HUES64 (cell line): ENCODE data around the gene SETD1A.

Experiments
- H3K27ac ChIP-seq: 2 replicates; pipeline ENCODE4 v1.7.0; 2013; ENCODE audit warnings: low read depth, low read length, inconsistent platforms
- H3K27me3 ChIP-seq: 2 replicates; pipeline ENCODE4 v1.6.1; 2013; ENCODE audit warnings: mild to moderate bottlenecking, low read length; ENCODE audit not compliant: insufficient read depth
- H3K36me3 ChIP-seq: 2 replicates; pipeline ENCODE4 v1.6.1; 2013; ENCODE audit warnings: mild to moderate bottlenecking, low read length; ENCODE audit not compliant: insufficient read depth
- H3K4me1 ChIP-seq: 2 replicates; pipeline ENCODE4 v1.6.1; 2013; ENCODE audit warnings: mild to moderate bottlenecking, low read length, moderate library complexity; ENCODE audit not compliant: insufficient read depth
- H3K4me3 ChIP-seq: 2 replicates; pipeline ENCODE4 v1.5.1; 2013; ENCODE audit warnings: mild to moderate bottlenecking, low read length, moderate library complexity
- H3K9ac ChIP-seq: 2 replicates; pipeline ENCODE4 v1.6.1; 2013; ENCODE audit warnings: mild to moderate bottlenecking, low read depth, low read length
- H3K9me3 ChIP-seq: 2 replicates; pipeline ENCODE4 v1.6.1; 2013; ENCODE audit warnings: low read depth, low read length; ENCODE audit not compliant: insufficient read depth
- WGBS: fragments of 150-250, 120-280 bp; methylation state at CpG from one replicate; pipeline ENCODE4 v1.1.7; 2013; ENCODE audit warnings: missing lambda C conversion rate; 5-methylcytosine and 5-hydroxymethylcytosine counted together

SETD1A gene

DNA sequence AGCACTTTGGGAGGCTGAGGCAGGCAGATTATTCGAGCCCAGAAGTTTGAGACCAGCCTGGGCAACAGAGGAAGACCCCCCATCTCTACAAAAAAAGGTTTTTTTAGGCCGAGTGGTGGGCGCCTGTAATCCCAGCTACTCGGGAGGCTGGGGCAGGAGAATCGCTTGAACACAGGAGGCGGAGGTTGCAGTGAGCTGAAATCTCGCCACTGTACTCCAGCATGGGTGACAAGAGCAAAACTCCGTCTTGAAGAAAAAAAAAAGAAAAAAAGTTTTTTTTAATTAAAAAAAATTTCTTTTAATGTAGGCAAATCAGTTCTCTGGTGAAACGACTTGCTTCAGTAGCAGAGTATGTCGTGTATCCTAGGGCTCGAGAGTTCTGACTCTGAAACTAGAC lies 38.4 kb downstream of the SETD1A start:
- Histone ChIP-seq H3K9ac (no peak overlapping the region), H3K4me3 (peak overlapping the region; percentile 68), H3K27me3 (peaks cover 13% of the 10 kb centered on the region; the same call in 1 of the 2 replicates), H3K9me3 (no peaks in the 10 kb centered on the region), H3K27ac (no peak overlapping the region), H3K36me3 (no peaks in the 10 kb centered on the region), H3K4me1 (peaks cover 16% of the 10 kb centered on the region)
- 71% methylated on average over 10 of the region's 11 CpGs for WGBS

DNA sequence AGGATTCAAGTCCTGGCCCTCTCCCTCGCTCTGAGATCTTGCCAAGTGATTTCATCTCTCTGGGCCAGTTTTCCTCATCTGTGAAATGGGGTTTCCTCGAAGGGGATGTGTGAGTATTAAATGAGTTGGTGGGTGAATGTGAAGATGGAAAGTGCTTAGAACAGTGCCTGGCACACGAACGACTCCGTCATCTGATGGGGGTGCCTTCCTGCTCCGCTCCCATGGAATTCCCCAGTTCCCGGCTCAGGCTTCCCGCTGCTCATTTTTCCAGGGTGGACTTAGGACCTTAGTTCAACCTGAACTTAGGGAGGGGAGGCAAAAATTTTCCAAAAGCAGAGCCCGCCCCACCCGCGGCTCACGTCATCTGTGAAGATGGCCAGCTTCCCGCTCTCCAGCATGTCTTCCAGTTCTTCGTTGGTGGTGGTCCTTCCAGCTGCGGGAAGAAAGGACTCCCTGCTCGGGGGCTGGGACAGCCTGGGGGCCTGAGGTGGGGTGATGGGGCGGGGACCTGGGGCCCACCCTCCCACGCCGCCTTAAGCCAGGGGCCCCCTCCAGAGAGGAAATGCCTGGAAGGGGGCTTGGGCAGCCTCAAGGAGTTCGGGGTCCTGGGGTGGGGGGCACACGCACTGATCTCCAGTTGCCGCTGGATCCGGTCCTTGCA lies 38.9 kb downstream of the SETD1A start:
- no peaks in the 10 kb centered on the region for H3K36me3 ChIP-seq
- H3K9me3 ChIP-seq: no peaks in the 10 kb centered on the region
- peak overlapping the region; percentile 36; the same call in 1 of the 2 replicates for H3K27ac ChIP-seq
- peaks cover 13% of the 10 kb centered on the region; the same call in 1 of the 2 replicates for H3K27me3 ChIP-seq
- whole genome bisulfite sequencing: 17% methylated on average over 23 of the region's 23 CpGs
- H3K4me1 ChIP-seq: peaks cover 16% of the 10 kb centered on the region
- H3K9ac ChIP-seq: peak overlapping the region; percentile 30; the same call in 1 of the 2 replicates
- peak overlapping the region; percentile 68 for H3K4me3 ChIP-seq

DNA sequence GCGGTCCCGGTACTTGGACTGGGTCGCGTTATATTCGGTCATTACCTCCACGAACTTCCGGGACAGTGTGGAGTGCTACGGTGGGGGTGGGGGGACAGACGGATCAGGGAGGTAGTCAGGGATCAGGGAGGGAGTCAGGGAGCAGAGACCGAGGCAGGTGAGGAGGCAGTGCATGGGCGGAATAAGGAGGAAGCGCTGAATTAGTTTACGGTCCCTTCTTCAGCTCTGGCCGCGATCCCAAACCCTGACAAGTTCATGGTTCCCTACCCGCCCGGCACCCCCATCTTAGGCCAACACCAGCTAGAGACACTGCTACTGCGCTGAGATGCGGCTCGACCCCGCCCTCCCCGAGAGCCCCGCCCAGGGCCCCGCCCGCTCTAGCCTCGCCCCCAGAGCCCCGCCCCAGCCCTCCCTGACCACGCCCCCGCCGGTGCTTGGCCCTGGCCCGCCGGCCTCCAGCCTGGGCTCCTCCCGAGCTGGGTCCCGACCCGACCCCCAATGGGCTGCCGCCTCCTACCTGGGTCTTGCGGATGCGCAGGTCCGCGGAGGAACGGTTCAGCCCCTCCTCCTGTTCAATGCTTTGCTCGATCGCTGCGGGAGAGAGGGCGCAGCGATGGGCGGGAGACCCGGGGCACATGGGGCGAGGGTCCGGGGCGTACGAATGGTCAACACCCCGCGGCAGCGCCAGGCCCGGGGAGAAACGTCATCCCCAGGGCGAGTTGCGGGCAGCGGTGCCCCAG lies 39.6 kb downstream of the SETD1A start:
- Histone ChIP-seq H3K36me3 (no peaks in the 10 kb centered on the region), H3K27ac (peak overlapping the region; percentile 36; the same call in 1 of the 2 replicates), H3K9me3 (no peaks in the 10 kb centered on the region), H3K4me3 (peak overlapping the region; percentile 68), H3K27me3 (peaks cover 13% of the 10 kb centered on the region; the same call in 1 of the 2 replicates), H3K4me1 (peaks cover 16% of the 10 kb centered on the region), H3K9ac (peak overlapping the region; percentile 30; the same call in 1 of the 2 replicates)
- WGBS: 1% methylated on average over 59 of the region's 60 CpGs

GRCh38 chr16:30997725-30998711 lies 40.5 kb downstream of the SETD1A start:
- Histone ChIP-seq H3K27me3 (peaks cover 13% of the 10 kb centered on the region; the same call in 1 of the 2 replicates), H3K27ac (peak overlapping the region; percentile 45; the same call in 1 of the 2 replicates), H3K4me1 (peaks cover 16% of the 10 kb centered on the region), H3K9me3 (no peaks in the 10 kb centered on the region), H3K36me3 (no peaks in the 10 kb centered on the region), H3K9ac (peak overlapping the region; percentile 27; the same call in 1 of the 2 replicates), H3K4me3 (peak overlapping the region; percentile 68)
- 39% methylated on average over 21 of the region's 21 CpGs for WGBS

DNA sequence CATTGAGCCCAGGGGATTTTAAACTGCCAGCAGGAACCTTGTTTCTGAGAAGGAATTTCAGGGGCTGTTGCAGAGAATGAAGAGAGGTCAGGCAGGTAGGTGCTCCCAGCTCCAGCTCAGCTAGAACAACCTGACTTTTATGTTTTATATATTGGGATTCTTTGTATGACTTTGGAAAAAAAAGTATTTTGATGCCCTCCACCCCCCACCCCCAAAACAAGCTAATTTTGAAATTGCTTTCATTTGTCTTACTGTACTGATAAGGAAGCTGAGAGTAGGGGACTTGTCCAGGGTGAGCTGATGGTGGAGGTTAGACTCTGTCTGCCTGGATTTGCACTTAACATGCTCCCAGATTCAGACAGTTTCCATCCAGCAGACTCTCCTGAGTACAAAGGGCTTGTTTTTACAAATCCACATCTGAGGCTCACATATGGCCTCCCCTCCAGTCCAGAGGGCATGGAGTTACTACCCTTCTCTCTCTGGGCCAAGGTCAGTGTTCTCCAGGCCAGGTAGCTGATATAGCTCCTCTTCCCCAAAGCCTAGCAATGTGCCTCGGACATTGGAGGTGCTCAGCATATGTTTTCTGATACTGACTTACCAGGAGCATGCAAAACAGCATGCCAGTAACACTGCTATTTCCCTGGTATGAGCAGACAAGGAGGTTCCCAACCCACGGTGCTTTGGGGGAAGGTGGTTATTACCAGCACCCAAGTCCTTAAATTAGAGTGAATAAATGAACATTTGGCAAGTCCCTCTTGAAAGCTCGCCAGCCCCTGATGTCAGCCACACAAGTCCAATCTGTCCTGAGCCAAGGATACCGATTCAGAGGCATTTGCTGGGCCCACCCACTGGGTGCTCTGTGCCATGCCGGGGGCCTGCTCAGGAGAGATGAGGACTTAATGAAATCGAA lies 41.6 kb downstream of the SETD1A start:
- Histone ChIP-seq H3K9ac (no peak overlapping the region), H3K36me3 (no peaks in the 10 kb centered on the region), H3K4me1 (peaks cover 16% of the 10 kb centered on the region), H3K9me3 (no peaks in the 10 kb centered on the region), H3K27ac (no peak overlapping the region), H3K27me3 (peaks cover 13% of the 10 kb centered on the region; the same call in 1 of the 2 replicates), H3K4me3 (no peak overlapping the region)
- WGBS: 89% methylated on average over 6 of the region's 6 CpGs

GRCh38 chr16:31000671-31001382 lies 43.3 kb downstream of the SETD1A start:
- Histone ChIP-seq H3K4me1 (peaks cover 16% of the 10 kb centered on the region), H3K27me3 (peaks cover 13% of the 10 kb centered on the region; the same call in 1 of the 2 replicates), H3K4me3 (no peak overlapping the region), H3K9me3 (no peaks in the 10 kb centered on the region), H3K9ac (no peak overlapping the region), H3K27ac (no peak overlapping the region), H3K36me3 (no peaks in the 10 kb centered on the region)
- WGBS: 95% methylated on average over 19 of the region's 19 CpGs

GRCh38 chr16:31001507-31002249 lies 44.1 kb downstream of the SETD1A start:
- no peak overlapping the region for H3K4me3 ChIP-seq
- 85% methylated on average over 16 of the region's 16 CpGs for WGBS
- H3K9me3 ChIP-seq: no peaks in the 10 kb centered on the region
- H3K27me3 ChIP-seq: peaks cover 6% of the 10 kb centered on the region; the same call in 1 of the 2 replicates
- no peaks in the 10 kb centered on the region for H3K36me3 ChIP-seq
- H3K27ac ChIP-seq: no peak overlapping the region
- H3K4me1 ChIP-seq: peaks cover 12% of the 10 kb centered on the region
- H3K9ac ChIP-seq: no peak overlapping the region

DNA sequence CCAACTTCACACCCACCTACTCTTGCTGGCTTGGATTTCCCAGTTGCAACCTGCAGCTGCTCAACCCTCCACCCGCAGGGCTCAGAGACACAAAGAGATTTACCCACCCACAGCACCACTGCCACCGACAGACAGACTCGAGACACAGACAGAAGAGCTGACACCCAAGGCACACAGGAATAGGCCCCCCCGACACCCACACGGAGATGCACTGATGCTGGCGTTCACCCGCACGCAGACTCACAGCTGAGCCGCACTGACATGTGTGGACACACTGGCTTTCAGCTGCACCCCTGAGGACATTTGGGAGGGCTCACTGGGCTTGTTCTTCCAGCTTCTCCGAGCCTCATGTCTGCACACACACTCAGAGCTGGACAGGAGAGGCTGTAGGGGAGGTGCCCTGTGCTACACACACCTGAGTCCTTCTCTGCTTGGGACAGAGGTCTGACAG lies 44.7 kb downstream of the SETD1A start:
- WGBS: 92% methylated on average over 10 of the region's 10 CpGs
- H3K4me1 ChIP-seq: peaks cover 12% of the 10 kb centered on the region
- H3K9ac ChIP-seq: no peak overlapping the region
- peaks cover 6% of the 10 kb centered on the region; the same call in 1 of the 2 replicates for H3K27me3 ChIP-seq
- no peak overlapping the region for H3K27ac ChIP-seq
- no peak overlapping the region for H3K4me3 ChIP-seq
- no peaks in the 10 kb centered on the region for H3K36me3 ChIP-seq
- H3K9me3 ChIP-seq: no peaks in the 10 kb centered on the region

DNA sequence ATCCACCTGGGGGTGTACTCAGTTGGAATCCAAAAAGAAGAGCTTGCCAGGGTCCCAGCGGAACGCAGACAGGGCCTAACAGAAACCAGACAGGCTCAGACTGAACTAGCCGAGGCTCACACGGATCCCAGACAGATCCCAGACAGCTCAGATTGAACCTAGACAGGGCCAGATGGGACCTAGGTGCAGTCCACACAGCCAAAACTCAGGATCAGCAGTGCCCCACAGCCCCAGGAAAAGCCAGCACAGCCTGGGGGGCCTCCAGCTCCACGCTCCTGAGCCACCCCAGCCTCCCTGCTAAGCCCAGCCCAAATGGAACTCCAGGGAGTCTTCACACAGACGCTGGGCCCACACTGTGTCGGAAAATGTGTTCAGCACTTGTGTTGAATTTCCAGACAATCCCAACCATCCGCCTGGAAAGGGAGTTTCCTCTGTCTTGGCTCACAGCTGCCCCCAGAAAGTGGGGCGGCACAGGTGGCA lies 45.3 kb downstream of the SETD1A start:
- WGBS: 86% methylated on average over 9 of the region's 9 CpGs
- Histone ChIP-seq H3K4me1 (peaks cover 8% of the 10 kb centered on the region), H3K27me3 (0 out of 2 replicates have a peak, but pooled peaks cover 2% of the 10 kb centered on the region), H3K27ac (no peak overlapping the region), H3K9ac (peak overlapping the region; percentile 2; the same call in 1 of the 2 replicates), H3K4me3 (no peak overlapping the region), H3K36me3 (no peaks in the 10 kb centered on the region), H3K9me3 (no peaks in the 10 kb centered on the region)
